ENCODE data around the gene SNED1.
"Not testable (repeated sequence)": the region's sequence is repeated elsewhere in the genome, so short reads cannot be mapped to it uniquely, and the experiment has no call there.

The SNED1 gene

GRCh38 chr2:241091734-241092445, 93.5 kb downstream of the SNED1 start:
- DNase-seq, result no peak

- no peak for DNase-seq
These were observed 94.3 kb downstream of the SNED1 start for GRCh38 chr2:241092677-241093076.

GRCh38 chr2:241093133-241093781, 94.8 kb downstream of the SNED1 start:
- not testable (repeated sequence) for DNase-seq

- no peak for DNase-seq
These were observed 95.8 kb downstream of the SNED1 start for GRCh38 chr2:241094172-241094571.

- no peak for DNase-seq
These were observed 96.6 kb downstream of the SNED1 start for GRCh38 chr2:241094924-241095420.

GRCh38 chr2:241095594-241096290, 97.3 kb downstream of the SNED1 start:
- DNase-seq, result no peak

GRCh38 chr2:241096979-241097378, 98.6 kb downstream of the SNED1 start:
- no peak for DNase-seq

GRCh38 chr2:241099246-241099645, 100.8 kb downstream of the SNED1 start:
- DNase-seq, result no peak

- peak; percentile 61 for DNase-seq
These were observed 103.9 kb downstream of the SNED1 start, which contains the start of gene MTERF4 for GRCh38 chr2:241102239-241102803. Gene MTERF4, minus strand, starts transcription at chr2:241102287. Its CDS starts 14 bp downstream, at chr2:241102273.

- no peak for DNase-seq
These were observed 104.8 kb downstream of the SNED1 start for GRCh38 chr2:241103176-241103595.

GRCh38 chr2:241104611-241105010, 106.2 kb downstream of the SNED1 start:
- not testable (repeated sequence) for DNase-seq

GRCh38 chr2:241105641-241106040, 107.2 kb downstream of the SNED1 start:
- DNase-seq, result no peak

GRCh38 chr2:241107031-241107783, 108.8 kb downstream of the SNED1 start:
- DNase-seq, result no peak

GRCh38 chr2:241108271-241109209, 110.1 kb downstream of the SNED1 start:
- no peak for DNase-seq

GRCh38 chr2:241109210-241110088, 111.0 kb downstream of the SNED1 start:
- DNase-seq, result no peak

GRCh38 chr2:241110089-241110606, 111.7 kb downstream of the SNED1 start:
- no peak for DNase-seq

GRCh38 chr2:241110607-241111439, 112.4 kb downstream of the SNED1 start:
- no peak for DNase-seq

GRCh38 chr2:241111440-241111805, 113.0 kb downstream of the SNED1 start:
- DNase-seq, result no peak

GRCh38 chr2:241112046-241112445, 113.6 kb downstream of the SNED1 start:
- no peak for DNase-seq

All from DMS 273 treated with DMSO at 0.1 percent for 48 hours (cell line).